Panc1 (cell line): ENCODE measurements around the gene SGF29.
"Not testable (repeated sequence)": the region's sequence is repeated elsewhere in the genome, so short reads cannot be mapped to it uniquely, and the experiment has no call there.

ENCODE experiments used
- POLR2AphosphoS5 ChIP-seq: IDR thresholded peaks from 2 replicates; pipeline ENCODE4 v1.6.1; 2012; ENCODE audit warnings: mild to moderate bottlenecking, low read depth, low read length, moderate library complexity
- SIN3A ChIP-seq: IDR thresholded peaks from 2 replicates; pipeline ENCODE4 v1.6.1; 2012; ENCODE audit warnings: low read depth, mild to moderate bottlenecking, low read length, moderate library complexity, borderline replicate concordance; ENCODE audit not compliant: insufficient read depth
- TCF7L2 ChIP-seq: IDR thresholded peaks from 2 replicates; pipeline ENCODE4 v1.6.1; 2011; ENCODE audit warnings: mild to moderate bottlenecking, low read depth, low read length, inconsistent platforms
- TF ChIP-seq, protein P1 (sequence below): fragments of 450-650 bp; IDR thresholded peaks from 2 replicates; pipeline ENCODE4 v1.5.1; 2017; ENCODE audit warnings: mild to moderate bottlenecking

DNA sequence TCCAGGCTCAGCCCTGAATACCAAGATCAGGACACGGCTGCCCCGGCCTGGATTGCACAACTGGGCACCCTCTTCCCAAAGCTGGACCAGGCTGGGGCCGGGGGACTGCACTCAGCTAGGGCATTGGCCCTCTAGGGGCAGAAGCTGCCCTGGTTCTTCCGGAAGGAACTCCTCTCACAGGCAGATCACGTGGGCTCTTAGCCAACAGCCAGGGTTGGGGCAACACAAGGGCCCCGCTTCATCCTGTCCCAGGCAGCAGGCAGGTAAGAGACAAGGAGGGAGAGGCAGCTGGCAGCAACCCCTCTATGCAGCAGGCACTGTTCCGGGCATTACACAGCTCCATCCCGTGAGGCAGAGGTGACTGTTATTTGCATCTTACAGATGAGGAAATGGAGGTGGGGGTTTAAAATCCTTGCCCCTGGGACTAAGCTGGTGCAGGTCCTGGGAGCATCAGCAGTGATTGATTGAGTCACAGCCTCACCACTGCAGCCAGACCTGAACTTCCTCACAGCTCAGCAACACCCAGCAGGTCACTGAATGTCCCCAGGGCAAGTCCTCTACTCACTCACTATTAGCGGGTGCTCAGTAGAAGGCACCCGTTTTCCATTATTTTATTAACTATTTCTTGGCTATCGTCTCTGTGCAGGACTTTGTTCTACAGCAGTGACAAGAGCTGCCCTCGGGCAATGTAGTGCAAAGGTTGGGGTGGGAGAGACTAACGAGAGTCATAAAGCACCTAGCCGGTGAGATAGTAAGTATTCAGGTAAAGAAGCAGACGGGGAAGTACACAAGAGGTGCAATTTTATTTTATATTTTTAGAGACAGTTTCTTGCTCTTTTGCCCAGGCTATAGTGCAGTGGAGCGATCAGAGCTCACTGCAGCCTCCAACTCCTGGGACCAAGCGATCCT is 45.9 kb downstream of the SGF29 start:
- TF ChIP-seq, protein P1, sequence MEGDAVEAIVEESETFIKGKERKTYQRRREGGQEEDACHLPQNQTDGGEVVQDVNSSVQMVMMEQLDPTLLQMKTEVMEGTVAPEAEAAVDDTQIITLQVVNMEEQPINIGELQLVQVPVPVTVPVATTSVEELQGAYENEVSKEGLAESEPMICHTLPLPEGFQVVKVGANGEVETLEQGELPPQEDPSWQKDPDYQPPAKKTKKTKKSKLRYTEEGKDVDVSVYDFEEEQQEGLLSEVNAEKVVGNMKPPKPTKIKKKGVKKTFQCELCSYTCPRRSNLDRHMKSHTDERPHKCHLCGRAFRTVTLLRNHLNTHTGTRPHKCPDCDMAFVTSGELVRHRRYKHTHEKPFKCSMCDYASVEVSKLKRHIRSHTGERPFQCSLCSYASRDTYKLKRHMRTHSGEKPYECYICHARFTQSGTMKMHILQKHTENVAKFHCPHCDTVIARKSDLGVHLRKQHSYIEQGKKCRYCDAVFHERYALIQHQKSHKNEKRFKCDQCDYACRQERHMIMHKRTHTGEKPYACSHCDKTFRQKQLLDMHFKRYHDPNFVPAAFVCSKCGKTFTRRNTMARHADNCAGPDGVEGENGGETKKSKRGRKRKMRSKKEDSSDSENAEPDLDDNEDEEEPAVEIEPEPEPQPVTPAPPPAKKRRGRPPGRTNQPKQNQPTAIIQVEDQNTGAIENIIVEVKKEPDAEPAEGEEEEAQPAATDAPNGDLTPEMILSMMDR = not testable (repeated sequence)
- not testable (repeated sequence) for TF ChIP-seq TCF7L2, POLR2AphosphoS5, SIN3A
